ENCODE measurements around the gene TBC1D12.

GRCh38 chr10:94353336-94353735 lies 49.0 kb upstream of the TBC1D12 start:
- no peak for TF ChIP-seq POLR2A (IDR thresholded peaks at IDR 0.05)
- no peak for TF ChIP-seq CTCF (IDR thresholded peaks at IDR 0.05)
- no peak for TF ChIP-seq POLR2AphosphoS5 (IDR thresholded peaks at IDR 0.05)

Measured in gastroesophageal sphincter (tissue), 3 donors.